K562 (cell line): ENCODE results near the gene AGBL1. TPM values are rescaled to one million over a fixed set of nuclear protein-coding genes. Genes with fewer than 3 reads are reported as not detected.

ENCODE experiments used
- ATAC-seq: fragments of 200-7000 bp; cut with Tn5 transposase; 3 replicates; pipeline ENCODE4 v1.9.1; 2020; ENCODE audit warnings: moderate library complexity
- BruUV-seq: library from RNA; stranded (reverse); fragments of 400-500 nt; replicated peaks from 2 replicates; lab custom pipeline; 2021; lab: Mats Ljungman, UMichigan
- CTCF ChIA-PET: fragments of 300-600 bp; formaldehyde crosslinking; extraction: SDS; loops from one replicate; lab custom pipeline; 2021; ENCODE audit warnings: low intra/inter-chr PET ratio; lab: Yijun Ruan, JAX
- POLR2A ChIA-PET: fragments of 300-600, 350-650 bp; sonication (Branson Sonifier 250); formaldehyde crosslinking; extraction: SDS; loops from one replicate; lab custom pipeline; 2021; ENCODE audit warnings: antibody characterized with exemption, inconsistent platforms; lab: Yijun Ruan, JAX
- DNase-seq, 4 experiments: peaks; one replicate each; pipeline versions ENCODE4 v3.0.0 to v3.0.0-alpha.2; 2011 to 2018; ENCODE audit warnings: low spot score in 3 of 4, mixed read lengths in 3 of 4; ENCODE audit errors: extremely low read depth in 1 of 4
- FAIRE-seq: peaks from 2 replicates; lab custom pipeline; 2011; peaks lifted over from hg19 to GRCh38; lab: Jason Lieb, UNC
- H2AFZ ChIP-seq: 2 replicates; pipeline ENCODE4 v1.6.0; 2011; ENCODE audit warnings: low read depth, low read length, control low read depth, inconsistent platforms
- H3K27ac ChIP-seq: fragments of 200-600 bp; 3 replicates; pipeline ENCODE4 v1.8.0; 2011; ENCODE audit warnings: low read depth, mild to moderate bottlenecking, control low read depth, inconsistent platforms, low read length, moderate library complexity, mixed read lengths; ENCODE audit errors: extremely low read depth
- H3K27me3 ChIP-seq, 2 experiments: fragments of 300-600 bp in 1 of 2; 2 replicates in 1 of 2; 3 replicates in 1 of 2; pipeline versions ENCODE4 v1.6.0 to v1.8.0; 2011; ENCODE audit warnings: inconsistent platforms in 2 of 2, low read length in 2 of 2, mild to moderate bottlenecking in 1 of 2, mixed read lengths in 1 of 2, moderate library complexity in 1 of 2; ENCODE audit not compliant: control insufficient read depth in 2 of 2, insufficient read depth in 2 of 2
- H3K36me3 ChIP-seq: fragments of 300-600 bp; 3 replicates; pipeline ENCODE4 v1.8.0; 2011; ENCODE audit warnings: mild to moderate bottlenecking, low read length, inconsistent platforms; ENCODE audit not compliant: control insufficient read depth, insufficient read depth
- H3K4me1 ChIP-seq, 2 experiments: fragments of 200-600 bp in 1 of 2; replicated peaks in 1 of 2; 2 replicates in 1 of 2; 3 replicates in 1 of 2; pipeline versions ENCODE4 v1.5.1 to v1.8.0; 2011; ENCODE audit warnings: inconsistent platforms in 2 of 2, low read length in 2 of 2, mild to moderate bottlenecking in 1 of 2, mixed read lengths in 1 of 2, moderate library complexity in 1 of 2; ENCODE audit not compliant: control insufficient read depth in 2 of 2, insufficient read depth in 2 of 2
- H3K4me2 ChIP-seq: 2 replicates; pipeline ENCODE4 v1.6.1; 2011; ENCODE audit warnings: low read length, control low read depth, inconsistent platforms, mixed read lengths; ENCODE audit not compliant: insufficient read depth
- H3K4me3 ChIP-seq: fragments of 200-600 bp; sonication (generic), shearing (Covaris generic); 2 replicates; pipeline ENCODE4 v1.5.1; 2016; ENCODE audit warnings: control low read depth, inconsistent platforms
- H3K79me2 ChIP-seq: fragments of 200-600 bp; 3 replicates; pipeline ENCODE4 v1.8.0; 2011; ENCODE audit warnings: low read length, inconsistent platforms; ENCODE audit not compliant: control insufficient read depth, insufficient read depth
- H3K9ac ChIP-seq, 2 experiments: 2 replicates each; pipeline versions ENCODE4 v1.6.0 to v1.6.1; 2011; ENCODE audit warnings: low read depth in 2 of 2, low read length in 2 of 2, control low read depth in 1 of 2, inconsistent platforms in 1 of 2, mild to moderate bottlenecking in 1 of 2, mixed read lengths in 1 of 2; ENCODE audit not compliant: insufficient read depth in 1 of 2
- H3K9me1 ChIP-seq: one replicate; pipeline ENCODE4 v1.6.0; 2011; ENCODE audit warnings: inconsistent platforms, mild to moderate bottlenecking, low read length, moderate library complexity; ENCODE audit not compliant: control insufficient read depth, insufficient read depth
- H3K9me3 ChIP-seq: replicated peaks from 2 replicates; pipeline ENCODE4 v1.5.1; 2011; ENCODE audit warnings: low read depth, low read length, inconsistent platforms; ENCODE audit not compliant: control insufficient read depth, insufficient read depth
- H4K20me1 ChIP-seq: replicated peaks from 2 replicates; pipeline ENCODE4 v1.6.1; 2011; ENCODE audit warnings: low read length, inconsistent platforms, mixed read lengths; ENCODE audit not compliant: control insufficient read depth, insufficient read depth
- CBX5 ChIP-seq: IDR thresholded peaks from 2 replicates; pipeline ENCODE4 v1.6.1; 2014; ENCODE audit warnings: low read depth, borderline replicate concordance
- REST ChIP-seq, 2 experiments: fragments of 450-650 bp; formaldehyde crosslinking in 1 of 2; IDR thresholded peaks; 2 replicates each; pipeline versions ENCODE4 v1.4.0 to v1.6.1; 2014 to 2020; ENCODE audit warnings: mild to moderate bottlenecking in 2 of 2, borderline replicate concordance in 1 of 2, low read depth in 1 of 2
- SMARCA5 ChIP-seq: fragments of 450-650 bp; IDR thresholded peaks from 2 replicates; pipeline ENCODE4 v1.6.1; 2016
- WGBS: fragments of 100-300 bp; shearing (Covaris generic); methylation state at CpG from one replicate; pipeline ENCODE4 v1.1.6; 2016; ENCODE audit warnings: low coverage, mixed read lengths; ENCODE audit not compliant: insufficient coverage; ENCODE audit errors: missing lambda C conversion rate; 5-methylcytosine and 5-hydroxymethylcytosine counted together
- in situ Hi-C: fragments of 300-500 bp; cut with MboI; formaldehyde crosslinking; loops from 4 replicates; pipeline ENCODE4 v1.15.0; 2018; ENCODE audit warnings: inconsistent platforms, mixed read lengths
- intact Hi-C: fragments of 100-400 bp; cut with micrococcal nuclease; formaldehyde crosslinking; loops from 2 replicates; pipeline ENCODE4 v1.14.2; 2022
- polyA plus RNA-seq, 8 experiments: library from polyadenylated mRNA; depleted of rRNA in 4 of 8; stranded (reverse) in 5 of 8; unstranded in 3 of 8; fragments of >200 nt; fragmentation: Nextera tagmentation in 2 of 8; fragmentation: Illumina TruSeq in 1 of 8; extraction: Ambion mirVana in 2 of 8; extraction: Trizol in 1 of 8; gene quantifications; 2 replicates each; pipeline versions ENCODE4 v1.2.1 to v1.2.3, GENCODE V29; 2011 to 2014; ENCODE audit warnings: inconsistent platforms in 1 of 8, missing spikeins in 1 of 8
- total RNA-seq, 7 experiments: library from RNA; depleted of rRNA in 6 of 7; stranded (reverse); fragments of >200 nt in 6 of 7; fragmentation: Illumina TruSeq in 2 of 7; extraction: Trizol in 2 of 7; gene quantifications; 2 replicates each; pipeline versions ENCODE4 v1.2.1 to v1.2.3, GENCODE V29; 2011 to 2021; ENCODE audit warnings: low replicate concordance in 1 of 7
- TF ChIP-seq, protein P1 (sequence below): fragments of 450-650 bp; formaldehyde crosslinking; IDR thresholded peaks from 2 replicates; pipeline ENCODE4 v1.4.0; 2020; ENCODE audit warnings: mild to moderate bottlenecking, mixed read lengths

The AGBL1 gene
- total and polyA plus RNA-seq, 9 of the 15 experiments (the other 6 are each of a cell fraction or from before 2014, with no cell fraction given), result not detected

- Histone ChIP-seq H4K20me1 (no peaks in the 10 kb centered on the region), H3K4me2 (no peak overlapping the region), H3K27ac (no peak overlapping the region), H3K9ac (no peak overlapping the region), H3K4me1 (no peaks in the 10 kb centered on the region), H3K4me3 (no peak overlapping the region), H3K9me3 (no peaks in the 10 kb centered on the region), H3K36me3 (no peaks in the 10 kb centered on the region), H3K79me2 (no peaks in the 10 kb centered on the region), H3K27me3 (no peaks in the 10 kb centered on the region), H2AFZ (no peak overlapping the region), H3K9me1 (no peaks in the 10 kb centered on the region)
- POLR2A ChIA-PET, result no interaction called here
- CTCF ChIA-PET, result no interaction called here
- no peak for TF ChIP-seq CBX5
- TF ChIP-seq, protein P1, sequence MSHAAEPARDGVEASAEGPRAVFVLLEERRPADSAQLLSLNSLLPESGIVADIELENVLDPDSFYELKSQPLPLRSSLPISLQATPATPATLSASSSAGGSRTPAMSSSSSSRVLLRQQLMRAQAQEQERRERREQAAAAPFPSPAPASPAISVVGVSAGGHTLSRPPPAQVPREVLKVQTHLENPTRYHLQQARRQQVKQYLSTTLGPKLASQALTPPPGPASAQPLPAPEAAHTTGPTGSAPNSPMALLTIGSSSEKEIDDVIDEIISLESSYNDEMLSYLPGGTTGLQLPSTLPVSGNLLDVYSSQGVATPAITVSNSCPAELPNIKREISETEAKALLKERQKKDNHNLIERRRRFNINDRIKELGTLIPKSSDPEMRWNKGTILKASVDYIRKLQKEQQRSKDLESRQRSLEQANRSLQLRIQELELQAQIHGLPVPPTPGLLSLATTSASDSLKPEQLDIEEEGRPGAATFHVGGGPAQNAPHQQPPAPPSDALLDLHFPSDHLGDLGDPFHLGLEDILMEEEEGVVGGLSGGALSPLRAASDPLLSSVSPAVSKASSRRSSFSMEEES, result peak; percentile 85
- intact Hi-C loops, result no loop called here
- DNase-seq (no peak), ATAC-seq (no peak), FAIRE-seq (no peak)
- no TSS peak for BruUV-seq
- WGBS, result 0% methylated on average over 2 of the region's 2 CpGs
- in situ Hi-C loops, result no loop called here
Measured at GRCh38 chr15:86762874-86763273, 683.2 kb downstream of the AGBL1 start.

DNA sequence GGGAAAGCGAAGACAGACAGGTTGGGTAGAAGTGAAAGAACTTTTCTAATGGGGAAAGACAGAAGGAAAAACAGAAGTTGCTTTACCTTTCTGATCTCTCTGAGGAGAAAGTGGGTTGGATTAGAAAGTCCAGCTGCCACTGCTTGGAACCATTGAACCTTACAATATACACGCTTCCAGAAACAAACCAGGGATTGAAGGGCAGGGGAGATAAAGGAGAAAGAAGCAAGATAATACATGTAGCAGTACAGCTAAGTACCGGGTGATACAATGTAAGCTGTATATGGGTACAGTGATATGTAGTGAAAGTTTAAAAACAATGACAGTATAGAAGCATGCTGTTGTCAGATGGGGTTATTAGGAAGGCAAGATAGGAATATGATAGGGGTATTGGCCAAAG is 684.4 kb downstream of the AGBL1 start:
- Histone ChIP-seq H3K36me3 (no peaks in the 10 kb centered on the region), H3K4me3 (no peak overlapping the region), H3K27me3 (no peaks in the 10 kb centered on the region), H2AFZ (no peak overlapping the region), H3K9me3 (no peaks in the 10 kb centered on the region), H3K9me1 (no peaks in the 10 kb centered on the region), H4K20me1 (no peaks in the 10 kb centered on the region), H3K9ac (no peak overlapping the region), H3K4me1 (no peaks in the 10 kb centered on the region), H3K27ac (no peak overlapping the region), H3K4me2 (no peak overlapping the region), H3K79me2 (no peaks in the 10 kb centered on the region)
- ATAC-seq (no peak), DNase-seq (no peak), FAIRE-seq (no peak)
- BruUV-seq, result no TSS peak
- WGBS, result 0% methylated on average over 2 of the region's 3 CpGs
- in situ Hi-C loops (no loop called here), intact Hi-C loops (no loop called here)
- ChIA-PET POLR2A (no interaction called here), CTCF (no interaction called here)
- no peak for TF ChIP-seq REST (IDR thresholded peaks at IDR 0.05; ENCODE audit: borderline replicate concordance)
- no peak for TF ChIP-seq REST (CRISPR knock-in tag; IDR thresholded peaks at IDR 0.05; ENCODE audit: low read depth)
- no peak for TF ChIP-seq SMARCA5
